NCI-H1417 (cell line): ENCODE data around the gene RADIL.

Experiments
- DNase-seq, 3 experiments: peaks; one replicate each; lab custom pipeline; 2025; lab: John Stamatoyannopoulos, UW

RADIL gene

DNA sequence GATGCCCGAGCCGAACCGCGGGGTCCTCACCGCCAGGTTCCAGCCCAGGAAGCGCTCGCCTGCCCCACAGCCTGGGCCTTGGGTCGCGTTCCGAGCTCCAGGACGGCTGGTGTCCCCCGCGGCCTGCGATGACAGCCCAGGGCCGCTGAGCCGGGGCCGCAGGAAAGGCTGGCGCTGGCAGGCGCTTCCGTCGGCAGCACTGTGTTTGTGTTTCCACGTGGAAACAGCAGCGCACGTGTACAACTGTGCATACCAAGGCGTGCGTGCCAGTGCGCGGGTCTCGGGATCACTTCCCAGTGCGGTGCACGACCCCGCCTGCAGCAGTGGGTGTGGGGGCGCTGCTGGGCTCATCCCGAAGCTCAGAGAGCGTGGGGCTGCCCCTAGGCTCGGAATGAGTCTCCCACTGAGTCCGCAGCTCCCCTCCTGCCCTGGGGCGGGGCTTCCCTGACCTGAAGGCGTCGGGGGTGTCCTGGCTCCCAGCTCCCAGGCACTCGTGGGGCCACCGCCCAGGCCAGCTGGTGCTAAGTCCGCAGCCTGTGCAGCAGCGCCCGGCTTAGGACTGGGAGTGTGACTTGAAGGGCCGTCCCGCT lies 90.9 kb downstream of the RADIL start:
- no peak for DNase-seq

DNA sequence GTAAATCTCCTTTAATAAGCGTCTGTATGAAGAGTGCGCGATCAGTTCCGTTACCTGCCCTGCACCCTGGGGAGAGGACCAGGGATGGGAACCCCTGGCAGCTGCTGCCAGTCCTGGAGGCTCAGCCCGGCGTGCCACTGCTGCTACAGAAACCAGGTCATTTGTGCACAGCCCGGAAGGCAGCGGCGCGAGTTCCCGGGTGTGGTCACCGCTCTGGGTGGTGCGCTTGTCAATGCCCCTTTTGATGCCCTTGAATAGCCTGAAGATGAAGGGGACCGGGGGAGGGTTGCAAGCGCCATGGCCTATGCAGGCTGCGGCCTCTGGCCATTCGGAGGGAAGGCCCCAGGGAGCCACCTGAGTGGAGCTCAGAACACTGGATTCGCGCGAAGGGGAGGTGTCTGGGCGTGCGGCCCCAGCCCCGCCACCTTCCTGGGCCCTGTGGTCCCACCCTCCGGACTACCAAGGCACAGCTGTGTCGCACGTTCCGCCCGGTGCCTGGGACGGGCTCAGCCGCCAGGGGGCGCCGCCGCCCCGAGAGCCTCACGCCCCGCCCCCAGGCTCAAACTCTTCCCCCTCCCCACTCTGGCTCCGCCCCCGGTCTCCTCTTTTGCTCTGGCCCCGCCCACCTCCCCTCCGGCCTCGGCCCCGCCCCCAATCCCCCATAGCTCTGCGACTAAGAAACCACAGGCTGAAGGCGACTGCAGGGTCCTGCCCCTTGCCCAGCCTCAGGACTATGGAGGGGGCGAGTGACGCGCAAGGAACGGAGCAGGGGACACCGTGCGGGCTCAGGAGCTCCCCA lies 91.6 kb downstream of the RADIL start:
- DNase-seq, result peak in 1 of 3 experiments; percentile 26

DNA sequence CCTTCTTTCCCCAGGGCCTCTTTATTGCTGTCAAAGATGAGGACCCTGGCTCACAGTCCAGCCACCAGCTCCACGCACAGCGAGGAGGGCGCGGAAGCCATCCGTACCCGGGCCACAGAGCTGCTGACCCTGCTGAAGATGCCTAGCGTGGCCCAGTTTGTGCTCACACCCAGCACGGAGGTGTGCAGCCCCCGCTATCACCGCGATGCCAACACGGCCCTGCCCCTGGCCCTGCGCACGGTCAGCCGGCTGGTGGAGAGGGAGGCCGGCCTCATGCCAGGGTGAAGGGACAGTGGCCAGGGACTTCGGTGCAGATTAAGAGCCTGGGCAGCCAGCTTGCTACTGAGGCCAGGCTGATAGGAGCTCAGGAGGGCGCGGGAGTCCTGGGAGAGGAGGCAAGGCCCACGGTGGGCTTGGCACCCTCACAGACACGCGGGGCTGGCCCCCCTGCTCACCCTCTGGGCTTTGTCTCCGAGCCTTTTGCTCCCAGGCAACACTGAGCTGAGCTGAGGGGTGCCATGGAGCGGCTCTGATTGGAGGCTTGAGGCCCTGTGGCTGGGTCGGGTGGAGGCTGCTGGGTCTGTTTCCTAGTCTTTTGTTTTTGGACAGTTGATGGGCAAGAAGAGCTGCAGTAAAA lies 92.3 kb downstream of the RADIL start:
- DNase-seq, result no peak

DNA sequence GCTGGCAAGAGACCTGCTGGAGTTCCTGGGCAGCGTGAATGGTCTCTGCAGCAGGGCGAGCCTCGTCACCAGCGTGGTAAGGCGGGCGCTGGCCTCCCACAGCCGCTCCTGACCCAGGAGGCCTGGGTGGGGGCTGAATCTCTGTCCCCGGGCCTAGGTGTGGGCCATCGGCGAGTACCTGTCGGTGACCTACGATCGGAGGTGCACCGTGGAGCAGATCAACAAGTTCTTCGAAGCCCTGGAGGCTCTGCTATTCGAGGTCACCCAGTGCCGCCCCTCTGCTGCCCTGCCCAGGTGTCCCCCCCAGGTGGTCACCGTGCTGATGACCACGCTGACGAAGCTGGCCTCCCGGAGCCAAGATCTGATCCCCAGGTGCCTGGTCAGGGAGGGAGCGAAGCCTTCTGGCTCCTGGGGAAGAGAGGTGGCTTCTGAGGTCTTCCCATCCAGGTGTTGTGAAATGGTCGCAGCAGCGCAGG lies 93.0 kb downstream of the RADIL start:
- DNase-seq, result no peak

DNA sequence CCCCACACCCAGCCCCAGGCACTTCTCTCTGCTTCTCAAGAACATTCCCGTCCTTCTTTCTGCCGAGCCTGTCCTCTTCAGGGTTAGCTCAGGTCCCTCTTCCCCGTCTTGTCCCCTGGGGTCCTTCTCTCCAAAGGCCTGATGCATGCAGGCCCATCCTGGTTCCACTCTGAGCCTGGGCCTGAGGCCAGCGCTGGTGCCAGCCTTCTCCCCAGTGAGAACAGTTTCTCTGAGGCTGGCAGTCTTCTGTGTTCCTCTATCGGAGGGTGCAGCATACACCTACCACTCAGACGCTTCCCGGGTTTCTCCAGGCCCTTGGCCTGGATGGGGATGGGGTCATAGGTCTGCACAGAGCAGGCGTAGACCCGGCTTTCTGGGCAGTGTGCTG lies 93.4 kb downstream of the RADIL start:
- no peak for DNase-seq

DNA sequence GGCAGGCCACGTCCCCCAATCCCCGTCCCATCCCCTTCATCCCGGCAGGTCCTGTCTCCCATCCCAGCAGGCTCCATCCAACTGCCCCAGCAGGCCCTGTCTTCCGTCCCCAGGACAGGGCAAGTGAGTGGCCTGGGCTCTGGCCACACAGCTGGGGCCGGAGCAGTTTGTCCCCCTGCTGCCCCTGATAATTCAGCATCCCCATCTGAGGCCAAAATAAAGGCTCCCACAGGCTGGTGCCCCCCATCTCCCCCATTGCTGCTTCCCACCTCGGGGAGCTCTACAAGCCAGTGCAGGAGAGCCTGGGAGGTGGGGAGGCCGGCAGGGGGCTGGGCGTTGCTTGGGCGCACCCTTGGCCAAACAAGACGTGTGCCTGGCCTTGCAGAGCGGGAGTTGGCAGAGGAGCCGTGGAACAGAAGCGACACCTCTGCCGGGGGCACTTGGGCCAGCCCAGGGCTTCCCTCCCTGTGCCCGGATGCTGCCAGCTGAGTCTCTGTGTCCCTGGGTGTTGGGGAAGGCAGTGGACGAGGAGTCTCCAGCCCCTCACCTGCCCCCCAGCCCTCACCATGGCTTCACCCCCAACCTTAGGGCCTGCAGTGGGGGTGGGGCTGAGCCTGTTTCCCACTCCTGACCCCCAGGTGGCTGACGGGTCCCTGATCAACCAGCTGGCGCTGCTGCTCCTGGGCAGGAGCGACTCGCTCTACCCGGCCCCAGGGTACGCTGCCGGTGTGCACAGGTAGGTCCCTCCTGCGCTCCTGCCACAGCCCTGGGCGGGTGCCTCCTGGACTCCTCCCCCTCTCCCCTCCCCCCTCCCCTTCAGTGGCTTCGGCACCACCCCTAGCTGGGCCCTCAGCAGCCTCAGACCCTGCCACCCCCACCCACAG lies 94.1 kb downstream of the RADIL start:
- no peak for DNase-seq

DNA sequence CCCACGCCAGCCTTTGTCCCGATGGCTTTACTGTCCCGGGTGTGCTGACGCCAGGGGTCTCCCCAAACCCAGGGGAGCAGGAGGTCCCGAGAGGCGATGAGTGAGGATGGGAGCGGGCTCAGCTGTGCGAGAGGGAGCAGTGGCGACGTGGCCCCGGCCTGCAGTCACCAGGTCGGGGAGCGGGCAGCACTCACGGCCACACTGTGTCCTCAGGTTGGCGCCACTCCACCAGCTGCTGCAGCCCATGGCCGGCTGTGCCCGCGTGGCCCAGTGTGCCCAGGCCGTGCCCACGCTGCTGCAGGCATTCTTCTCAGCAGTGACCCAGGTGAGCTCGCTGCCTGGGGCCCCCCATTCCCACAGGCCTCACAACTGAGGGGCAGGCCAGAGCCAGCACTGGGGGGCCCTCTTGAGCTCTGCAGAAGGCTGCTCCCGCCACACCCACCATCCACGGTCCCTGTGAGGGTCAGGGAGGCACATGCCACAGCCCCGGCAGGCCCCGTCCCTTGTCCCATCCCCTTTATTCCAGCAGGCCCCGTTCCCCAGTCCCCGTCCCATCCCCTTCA lies 94.8 kb downstream of the RADIL start:
- DNase-seq, result no peak

DNA sequence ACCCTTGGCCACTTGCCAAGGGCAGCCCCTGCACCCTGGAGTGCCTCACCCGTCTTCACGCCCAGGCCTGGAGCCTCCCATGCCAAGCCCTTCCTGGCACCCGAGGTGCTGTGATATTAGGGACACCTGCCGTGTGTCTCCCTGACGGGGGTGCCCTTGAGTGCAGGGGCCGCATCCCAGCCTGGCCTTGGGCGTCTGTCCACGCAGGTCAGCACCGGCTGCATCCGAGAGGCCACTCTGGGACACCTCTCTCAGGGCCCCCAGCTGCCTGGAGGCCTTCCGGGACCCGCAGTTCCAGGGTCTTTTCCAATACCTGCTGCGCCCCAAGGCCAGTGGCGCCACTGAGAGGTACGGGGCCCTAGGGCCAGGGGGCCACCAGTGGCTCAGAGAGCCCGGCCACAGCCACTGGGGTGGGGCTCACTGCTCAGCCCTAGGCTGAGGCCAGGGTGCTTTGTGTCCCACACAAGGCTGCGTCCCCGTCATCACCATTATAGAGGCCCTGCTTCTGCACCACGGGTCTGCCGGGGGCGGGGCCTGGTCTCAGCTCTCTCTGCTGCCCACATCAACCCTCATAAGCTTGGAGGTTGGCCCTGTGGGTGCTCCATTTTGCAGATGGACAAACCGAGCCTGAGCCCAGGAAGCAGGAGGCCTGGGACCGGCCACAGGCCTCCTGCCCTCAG lies 95.4 kb downstream of the RADIL start:
- DNase-seq, result no peak

DNA sequence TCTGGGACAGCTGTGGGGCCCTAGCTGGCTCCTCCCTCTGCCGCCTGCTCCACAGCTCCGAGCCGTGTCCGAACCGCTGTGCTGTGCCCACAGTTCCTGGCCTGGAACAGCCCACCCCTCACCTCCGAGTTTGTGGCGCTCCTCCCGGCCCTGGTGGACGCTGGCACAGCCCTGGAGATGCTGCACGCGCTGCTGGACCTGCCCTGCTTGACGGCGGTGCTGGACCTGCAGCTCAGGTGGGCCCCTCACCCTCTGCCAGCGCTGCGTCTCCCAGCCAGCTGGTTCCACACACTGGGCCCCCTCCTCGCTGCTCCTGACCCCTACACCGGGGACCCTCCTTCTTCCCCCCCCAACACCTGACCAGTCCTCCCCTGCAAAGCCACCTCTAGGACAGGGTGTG lies 96.0 kb downstream of the RADIL start:
- no peak for DNase-seq

DNA sequence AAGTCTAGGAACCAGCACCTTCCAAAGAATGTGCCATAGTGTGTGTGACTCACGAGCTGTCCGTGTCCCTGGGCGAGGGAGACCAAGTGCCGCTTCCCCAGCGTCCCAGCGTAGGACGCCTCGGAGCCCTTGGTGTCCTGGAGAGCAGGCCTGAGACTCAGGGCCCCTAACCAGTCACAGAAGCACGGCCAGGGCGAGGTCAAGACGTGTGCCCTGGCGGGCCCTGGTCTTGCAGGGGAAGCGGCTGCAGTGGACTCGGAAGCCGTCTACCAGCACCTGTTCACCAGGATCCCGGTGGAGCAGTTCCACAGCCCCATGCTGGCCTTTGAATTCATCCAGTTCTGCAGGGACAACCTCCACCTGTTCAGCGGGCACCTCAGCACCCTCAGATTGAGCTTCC lies 97.5 kb downstream of the RADIL start:
- DNase-seq, result no peak

DNA sequence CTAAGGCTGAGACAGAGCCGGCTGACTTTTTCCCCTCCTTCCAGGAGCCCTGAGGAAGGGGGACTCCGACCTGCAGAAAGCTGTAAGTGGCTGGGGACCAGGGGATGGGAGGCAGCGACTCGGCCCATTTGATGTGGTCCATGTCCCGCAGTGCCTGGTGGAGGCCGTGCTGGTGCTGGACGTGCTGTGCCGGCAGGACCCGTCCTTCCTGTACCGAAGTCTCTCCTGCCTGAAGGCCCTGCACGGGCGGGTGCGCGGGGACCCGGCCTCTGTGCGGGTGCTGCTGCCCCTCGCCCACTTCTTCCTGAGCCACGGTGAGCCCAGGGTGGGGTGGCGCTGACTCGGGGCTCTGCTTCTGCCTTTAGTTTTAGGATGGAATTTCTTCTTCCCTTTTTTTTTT lies 98.1 kb downstream of the RADIL start:
- no peak for DNase-seq

DNA sequence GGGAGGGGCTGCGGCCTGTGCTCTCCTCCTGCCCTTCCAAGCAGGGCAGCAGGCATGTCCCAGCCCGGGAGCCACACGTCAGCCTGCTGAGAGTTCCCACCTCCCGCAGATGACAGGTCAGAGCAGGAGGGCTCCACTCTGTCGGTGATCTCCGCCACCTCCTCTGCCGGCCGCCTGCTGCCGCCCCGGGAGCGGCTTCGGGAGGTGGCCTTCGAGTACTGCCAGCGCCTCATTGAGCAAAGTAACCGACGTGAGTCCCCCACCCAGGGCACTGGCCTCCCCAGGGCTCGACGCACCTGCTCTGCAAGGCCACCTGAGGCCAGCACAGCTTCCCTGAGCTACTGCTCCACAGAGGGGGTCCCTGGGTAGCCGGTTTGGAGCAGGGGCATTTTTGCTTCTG lies 98.7 kb downstream of the RADIL start:
- no peak for DNase-seq

DNA sequence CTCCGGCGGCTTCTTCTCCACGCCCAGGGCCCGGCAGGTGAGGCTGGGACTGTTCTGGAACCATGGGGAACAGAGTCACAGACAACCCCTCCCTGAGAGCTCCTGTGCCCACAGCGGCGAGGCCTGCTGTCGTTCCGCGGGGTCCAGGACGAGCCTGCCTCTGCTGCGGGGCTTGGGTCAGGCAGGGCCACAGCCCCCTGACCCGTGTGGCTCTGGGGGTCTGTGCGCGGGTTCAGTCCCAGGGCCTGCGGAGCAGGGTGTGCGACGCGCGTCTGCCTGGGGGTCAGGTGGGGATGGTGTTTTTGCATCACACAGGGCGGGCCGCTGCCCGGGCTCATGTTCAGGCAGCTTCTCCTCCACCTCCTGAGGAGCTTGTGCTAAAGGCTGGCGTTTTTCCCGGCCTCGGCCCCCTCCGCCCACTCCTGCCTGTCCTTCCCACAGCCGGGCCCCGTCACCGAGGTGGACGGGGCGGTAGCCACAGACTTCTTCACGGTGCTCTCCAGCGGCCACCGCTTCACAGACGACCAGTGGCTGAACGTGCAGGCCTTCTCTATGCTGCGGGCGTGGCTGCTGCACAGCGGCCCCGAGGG lies 99.7 kb downstream of the RADIL start:
- DNase-seq, result no peak

DNA sequence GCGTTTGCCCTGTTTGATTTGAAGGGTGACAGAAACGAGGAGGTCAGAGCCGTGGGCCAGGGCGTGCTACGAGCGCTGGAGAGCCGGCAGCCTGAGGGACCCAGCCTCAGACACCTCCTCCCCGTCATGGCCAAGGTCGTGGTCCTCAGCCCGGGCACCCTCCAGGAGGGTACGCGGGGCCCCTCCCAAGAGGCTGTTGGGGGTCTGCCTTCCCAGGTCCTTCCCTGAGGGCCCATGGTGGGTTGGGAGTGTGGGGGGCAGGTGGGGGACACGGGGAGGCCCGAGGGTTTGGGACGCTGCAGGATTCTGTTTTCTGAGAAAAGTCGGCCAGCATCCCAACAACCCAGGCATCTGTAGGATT lies 100.2 kb downstream of the RADIL start:
- no peak for DNase-seq

DNA sequence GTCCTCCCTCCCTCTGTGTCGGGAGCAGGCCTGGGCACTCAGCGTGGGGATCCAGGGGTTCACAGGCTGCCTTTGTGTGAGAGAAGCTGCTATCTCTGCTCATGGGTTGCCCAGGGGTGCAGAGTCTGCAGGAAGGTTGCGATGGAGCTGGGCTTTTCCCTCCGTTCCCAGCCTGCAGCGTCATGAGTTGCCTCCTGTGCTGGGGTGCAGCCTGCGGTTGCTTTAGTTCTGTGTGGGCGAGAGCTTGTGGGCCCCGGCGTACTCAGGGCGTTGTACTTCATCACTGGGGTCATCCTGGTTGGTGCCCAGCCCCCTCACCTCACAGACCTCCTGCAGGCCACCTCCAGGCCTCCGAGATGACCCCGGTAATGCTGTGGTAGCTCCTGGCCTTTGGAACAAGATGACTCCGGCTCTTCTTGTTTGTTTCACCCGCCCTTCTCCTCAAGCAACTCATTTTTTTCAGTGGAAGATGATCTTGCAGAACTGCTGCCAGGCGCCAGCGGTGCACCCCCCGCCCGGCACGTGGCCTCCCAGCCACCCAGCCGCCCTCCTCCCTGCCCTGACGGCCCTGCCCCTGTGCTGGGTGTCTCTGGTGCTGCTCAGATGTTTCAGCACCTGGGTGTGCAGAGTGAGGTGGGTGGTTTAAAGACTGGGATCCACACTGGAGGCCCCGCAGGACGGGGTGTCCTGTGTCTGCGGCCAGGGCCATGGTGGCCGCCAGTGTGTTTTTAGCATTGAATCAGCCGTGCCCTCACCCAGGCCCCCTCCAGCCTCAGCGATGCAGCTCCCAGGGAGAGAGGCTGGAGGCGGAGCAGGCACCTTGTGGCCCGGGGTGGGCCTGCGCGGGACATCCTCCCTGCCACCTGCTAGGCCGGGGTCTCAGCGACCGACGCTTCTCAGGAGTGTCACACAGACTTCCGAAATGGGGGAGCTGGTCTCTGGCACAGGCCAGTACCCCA lies 100.9 kb downstream of the RADIL start:
- no peak for DNase-seq

DNA sequence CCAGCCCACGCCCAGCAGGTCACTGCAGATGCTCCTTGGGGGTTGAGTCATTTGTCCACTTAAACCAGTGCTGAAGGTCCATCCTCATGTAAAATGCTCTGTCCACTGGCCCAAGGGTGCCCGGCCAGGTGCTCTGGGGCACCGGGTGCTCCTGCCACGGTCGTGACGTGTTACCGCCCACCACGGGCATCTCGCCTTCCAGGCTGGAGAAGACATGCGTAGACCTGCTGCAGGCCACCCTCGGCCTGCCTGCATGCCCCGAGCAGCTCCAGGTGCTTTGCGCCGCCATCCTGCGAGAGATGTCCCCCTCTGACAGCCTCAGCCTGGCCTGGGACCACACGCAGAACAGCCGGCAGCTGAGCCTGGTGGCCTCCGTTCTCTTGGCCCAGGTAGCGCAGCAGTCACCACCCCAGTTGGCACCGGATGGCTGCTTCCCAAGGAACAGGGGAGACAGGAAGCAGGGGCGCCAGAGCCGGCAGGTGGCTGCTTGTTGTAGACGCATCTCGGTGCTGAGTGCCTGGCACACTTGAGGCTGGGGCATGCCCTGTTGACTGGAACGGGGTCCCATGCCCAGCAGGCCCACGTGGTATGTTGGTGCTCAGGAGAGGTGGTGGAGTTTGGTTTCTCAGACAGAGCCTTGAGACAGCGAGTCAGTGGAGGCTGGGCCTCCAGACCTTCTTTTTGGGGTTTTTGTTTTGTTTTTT lies 102.0 kb downstream of the RADIL start:
- DNase-seq, result no peak

DNA sequence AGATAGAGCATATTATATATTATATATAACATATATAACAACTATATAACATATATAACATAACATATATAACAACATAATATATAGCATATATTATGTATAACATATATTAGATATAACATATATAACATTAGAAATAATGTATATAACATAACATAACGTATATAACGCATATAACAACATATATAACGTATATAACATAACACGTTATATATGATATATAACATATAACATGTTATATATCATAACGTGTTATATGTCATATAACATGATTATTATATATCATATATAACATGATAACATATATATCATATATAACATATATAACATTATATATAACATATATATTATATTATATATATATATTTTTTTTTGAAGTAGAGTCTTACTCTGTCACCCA lies 104.4 kb downstream of the RADIL start:
- DNase-seq, result no peak

DNA sequence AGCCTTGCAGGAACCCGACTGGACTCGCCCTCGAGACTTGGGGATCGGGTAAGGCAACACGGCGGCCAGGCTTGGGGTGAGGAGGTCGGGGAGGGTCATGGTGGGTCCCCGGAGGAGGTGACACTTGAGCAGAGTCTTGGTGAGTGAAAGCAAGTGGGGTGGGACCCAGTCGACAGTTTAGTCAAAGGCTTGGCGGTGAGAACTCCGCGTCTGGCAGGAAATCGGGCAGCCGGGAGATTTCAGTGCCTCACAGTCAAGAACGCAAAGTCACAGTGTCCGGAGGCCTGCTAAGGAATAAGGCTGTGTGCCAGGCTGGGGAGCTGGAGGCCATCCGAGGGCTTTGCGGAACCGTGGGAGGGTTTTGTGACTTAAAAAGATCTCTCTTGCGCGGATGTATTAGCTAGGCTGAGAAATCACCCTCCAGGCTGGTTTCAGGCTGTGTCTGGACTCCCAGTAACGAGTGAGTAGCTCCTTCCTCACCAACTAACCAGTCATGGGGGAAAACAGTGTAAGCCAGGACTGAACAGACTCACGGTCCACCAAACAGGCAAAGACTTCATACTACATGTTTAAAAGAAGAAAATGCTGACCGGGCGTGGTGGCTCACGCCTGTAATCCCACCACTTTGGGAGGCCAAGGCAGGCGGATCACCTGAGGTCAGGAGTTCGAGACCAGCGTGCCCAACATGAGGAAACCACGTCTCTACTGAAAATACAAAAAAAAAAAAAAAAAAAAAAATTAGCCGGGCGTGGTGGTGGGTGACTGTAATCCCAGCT lies 107.5 kb downstream of the RADIL start:
- peak in 1 of 3 experiments; percentile 56 for DNase-seq
